Activated CD4-positive, alpha-beta memory T cell treated with anti-CD3 and anti-CD28 coated beads for 36 hours (primary cell): ENCODE measurements around the gene NAA16. TPM values are rescaled to one million over a fixed set of nuclear protein-coding genes. Genes with fewer than 3 reads are reported as not detected.

Source experiments
- CTCF ChIA-PET: fragments of 350-600 bp; sonication (Branson Sonifier 250); formaldehyde crosslinking; loops from one replicate; lab custom pipeline; 2021; ENCODE audit warnings: antibody characterized with exemption, inconsistent platforms; lab: Charles Lee
- POLR2A ChIA-PET: fragments of 350-600 bp; sonication (Branson Sonifier 250); formaldehyde crosslinking; loops from one replicate; lab custom pipeline; 2021; ENCODE audit warnings: antibody characterized with exemption; lab: Charles Lee
- DNase-seq: peaks from one replicate; pipeline ENCODE4 v3.0.0-alpha.2; 2020
- H3K27ac Mint-ChIP-seq: one replicate; pipeline ENCODE4 v1.8.0; 2021; ENCODE audit warnings: mixed read lengths
- H3K27me3 Mint-ChIP-seq: one replicate; pipeline ENCODE4 v1.8.0; 2021; ENCODE audit warnings: mixed read lengths
- H3K36me3 Mint-ChIP-seq: one replicate; pipeline ENCODE4 v1.8.0; 2021; ENCODE audit warnings: mixed read lengths
- H3K4me1 Mint-ChIP-seq: one replicate; pipeline ENCODE4 v1.8.0; 2021; ENCODE audit warnings: low read depth, mixed read lengths
- H3K4me3 Mint-ChIP-seq: one replicate; pipeline ENCODE4 v1.8.0; 2021; ENCODE audit warnings: mild to moderate bottlenecking, mixed read lengths
- H3K9me3 Mint-ChIP-seq: one replicate; pipeline ENCODE4 v1.8.0; 2021; ENCODE audit warnings: mixed read lengths
- intact Hi-C: fragments of 100-400 bp; cut with micrococcal nuclease; formaldehyde crosslinking; loops from one replicate; pipeline ENCODE4 v1.15.1; 2023
- total RNA-seq, 2 experiments: library from RNA; stranded (reverse); gene quantifications; one replicate each; pipeline ENCODE4 v1.2.3, GENCODE V29; 2021

The NAA16 gene
- total RNA-seq, 2 experiments from 2014 or later, result 19.2 to 23.2 TPM

GRCh38 chr13:41398494-41399170, 87.6 kb downstream of the NAA16 start:
- intact Hi-C loops, result no loop called here
- Mint-ChIP-seq H3K9me3 (no peaks in the 10 kb centered on the region), H3K27me3 (no peaks in the 10 kb centered on the region), H3K36me3 (no peaks in the 10 kb centered on the region), H3K4me1 (no peaks in the 10 kb centered on the region), H3K4me3 (peak overlapping the region; percentile 45), H3K27ac (peak overlapping the region; percentile 59)
- peak; percentile 25 for DNase-seq
- ChIA-PET POLR2A (no interaction called here), CTCF (interaction anchor here (0.8 to 1.0 kb wide), 2 partner anchors 12 to 269 kb away, joined by 3 to 4 read pairs; no protein-coding TSS in a partner anchor)

- Mint-ChIP-seq H3K4me3 (no peak overlapping the region), H3K36me3 (no peaks in the 10 kb centered on the region), H3K9me3 (no peaks in the 10 kb centered on the region), H3K27ac (no peak overlapping the region), H3K27me3 (no peaks in the 10 kb centered on the region), H3K4me1 (no peaks in the 10 kb centered on the region)
- intact Hi-C loops, result no loop called here
- no peak for DNase-seq
- CTCF ChIA-PET, result no interaction called here
- POLR2A ChIA-PET, result no interaction called here
Observed at GRCh38 chr13:41401366-41401765, 90.3 kb downstream of the NAA16 start.

GRCh38 chr13:41402691-41403511, 91.8 kb downstream of the NAA16 start:
- no peak for DNase-seq
- POLR2A ChIA-PET, result no interaction called here
- Mint-ChIP-seq H3K4me1 (no peaks in the 10 kb centered on the region), H3K27ac (no peak overlapping the region), H3K9me3 (no peaks in the 10 kb centered on the region), H3K36me3 (no peaks in the 10 kb centered on the region), H3K4me3 (no peak overlapping the region), H3K27me3 (no peaks in the 10 kb centered on the region)
- CTCF ChIA-PET, result interaction anchor here (0.6 to 1.2 kb wide), 4 partner anchors 9 to 152 kb away, joined by 3 read pairs; no protein-coding TSS in a partner anchor
- intact Hi-C loops, result loop anchor here (1.0 to 2.0 kb wide), 2 partner anchors 24 to 52 kb away; no protein-coding TSS in a partner anchor

GRCh38 chr13:41403983-41404382, 92.9 kb downstream of the NAA16 start:
- no peaks in the 10 kb centered on the region for H3K9me3 Mint-ChIP-seq
- H3K36me3 Mint-ChIP-seq, result no peaks in the 10 kb centered on the region
- ChIA-PET CTCF (no interaction called here), POLR2A (no interaction called here)
- H3K27ac Mint-ChIP-seq, result no peak overlapping the region
- no peaks in the 10 kb centered on the region for H3K27me3 Mint-ChIP-seq
- H3K4me3 Mint-ChIP-seq, result no peak overlapping the region
- intact Hi-C loops, result loop anchor here (2.0 kb wide), 1 partner anchor 51 kb away; no protein-coding TSS in a partner anchor
- no peak for DNase-seq
- H3K4me1 Mint-ChIP-seq, result no peaks in the 10 kb centered on the region

- CTCF ChIA-PET, result no interaction called here
- POLR2A ChIA-PET, result no interaction called here
- Mint-ChIP-seq H3K4me1 (no peaks in the 10 kb centered on the region), H3K36me3 (no peaks in the 10 kb centered on the region), H3K9me3 (no peaks in the 10 kb centered on the region), H3K27ac (no peak overlapping the region), H3K4me3 (no peak overlapping the region), H3K27me3 (no peaks in the 10 kb centered on the region)
- no peak for DNase-seq
- intact Hi-C loops, result no loop called here
Observed at GRCh38 chr13:41405367-41405766, 94.3 kb downstream of the NAA16 start.

GRCh38 chr13:41407380-41407779, 96.3 kb downstream of the NAA16 start:
- CTCF ChIA-PET, result no interaction called here
- POLR2A ChIA-PET, result no interaction called here
- no peak overlapping the region for H3K4me3 Mint-ChIP-seq

GRCh38 chr13:41408121-41408520, 97.1 kb downstream of the NAA16 start:
- H3K4me3 Mint-ChIP-seq, result no peak overlapping the region
- H3K36me3 Mint-ChIP-seq, result no peaks in the 10 kb centered on the region
- ChIA-PET POLR2A (no interaction called here), CTCF (no interaction called here)
- intact Hi-C loops, result no loop called here
- no peak overlapping the region for H3K27ac Mint-ChIP-seq
- no peaks in the 10 kb centered on the region for H3K4me1 Mint-ChIP-seq
- no peak for DNase-seq
- H3K9me3 Mint-ChIP-seq, result no peaks in the 10 kb centered on the region
- H3K27me3 Mint-ChIP-seq, result no peaks in the 10 kb centered on the region

More at GRCh38 chr13:41407380-41407779, 96.3 kb downstream of the NAA16 start:
- no peak overlapping the region for H3K27ac Mint-ChIP-seq
- H3K4me1 Mint-ChIP-seq, result no peaks in the 10 kb centered on the region
- intact Hi-C loops, result no loop called here
- H3K27me3 Mint-ChIP-seq, result no peaks in the 10 kb centered on the region
- DNase-seq, result no peak
- no peaks in the 10 kb centered on the region for H3K36me3 Mint-ChIP-seq
- no peaks in the 10 kb centered on the region for H3K9me3 Mint-ChIP-seq

GRCh38 chr13:41408746-41409145, 97.7 kb downstream of the NAA16 start:
- POLR2A ChIA-PET, result no interaction called here
- Mint-ChIP-seq H3K27ac (no peak overlapping the region), H3K4me1 (no peaks in the 10 kb centered on the region), H3K9me3 (no peaks in the 10 kb centered on the region), H3K36me3 (no peaks in the 10 kb centered on the region), H3K27me3 (no peaks in the 10 kb centered on the region), H3K4me3 (no peak overlapping the region)
- DNase-seq, result no peak
- CTCF ChIA-PET, result interaction anchor here (0.8 to 0.9 kb wide), 2 partner anchors 24 to 244 kb away, joined by 3 to 5 read pairs; no protein-coding TSS in a partner anchor
- intact Hi-C loops, result no loop called here

- POLR2A ChIA-PET, result no interaction called here
- CTCF ChIA-PET, result interaction anchor here (0.8 to 0.9 kb wide), 2 partner anchors 25 to 243 kb away, joined by 3 to 5 read pairs; no protein-coding TSS in a partner anchor
- Mint-ChIP-seq H3K4me1 (no peaks in the 10 kb centered on the region), H3K27me3 (no peaks in the 10 kb centered on the region), H3K27ac (no peak overlapping the region), H3K9me3 (no peaks in the 10 kb centered on the region), H3K4me3 (no peak overlapping the region), H3K36me3 (no peaks in the 10 kb centered on the region)
- intact Hi-C loops, result loop anchor here (2.0 to 5.0 kb wide), 2 partner anchors 243 to 701 kb away; no protein-coding TSS in a partner anchor
- no peak for DNase-seq
Observed at GRCh38 chr13:41409611-41410010, 98.5 kb downstream of the NAA16 start.

GRCh38 chr13:41411060-41411459, 100.0 kb downstream of the NAA16 start:
- CTCF ChIA-PET, result interaction anchor here (0.6 to 2.1 kb wide), 6 partner anchors 28 to 242 kb away, joined by 3 to 10 read pairs (median 3); partner anchors contain the start of gene RGCC
- POLR2A ChIA-PET, result no interaction called here
- H3K36me3 Mint-ChIP-seq, result no peaks in the 10 kb centered on the region
- no peaks in the 10 kb centered on the region for H3K9me3 Mint-ChIP-seq
- no peaks in the 10 kb centered on the region for H3K4me1 Mint-ChIP-seq
- H3K27ac Mint-ChIP-seq, result no peak overlapping the region
- no peaks in the 10 kb centered on the region for H3K27me3 Mint-ChIP-seq
- DNase-seq, result no peak
- no peak overlapping the region for H3K4me3 Mint-ChIP-seq
- intact Hi-C loops, result loop anchor here (1.0 to 5.0 kb wide), 3 partner anchors 143 to 700 kb away; no protein-coding TSS in a partner anchor

GRCh38 chr13:41411522-41411921, 100.5 kb downstream of the NAA16 start:
- DNase-seq, result peak; percentile 36
- intact Hi-C loops, result loop anchor here (1.0 to 5.0 kb wide), 3 partner anchors 143 to 699 kb away; no protein-coding TSS in a partner anchor
- POLR2A ChIA-PET, result no interaction called here
- H3K9me3 Mint-ChIP-seq, result no peaks in the 10 kb centered on the region
- H3K4me3 Mint-ChIP-seq, result no peak overlapping the region
- CTCF ChIA-PET, result interaction anchor here (0.7 to 2.1 kb wide), 6 partner anchors 9 to 241 kb away, joined by 3 to 10 read pairs (median 3); partner anchors contain the start of gene RGCC
- H3K27me3 Mint-ChIP-seq, result no peaks in the 10 kb centered on the region
- no peaks in the 10 kb centered on the region for H3K4me1 Mint-ChIP-seq
- H3K36me3 Mint-ChIP-seq, result no peaks in the 10 kb centered on the region
- no peak overlapping the region for H3K27ac Mint-ChIP-seq

- Mint-ChIP-seq H3K4me1 (no peaks in the 10 kb centered on the region), H3K27me3 (no peaks in the 10 kb centered on the region), H3K36me3 (no peaks in the 10 kb centered on the region), H3K9me3 (no peaks in the 10 kb centered on the region), H3K27ac (no peak overlapping the region), H3K4me3 (no peak overlapping the region)
- DNase-seq, result no peak
- intact Hi-C loops, result loop anchor here (5.0 kb wide), 1 partner anchor 238 kb away; no protein-coding TSS in a partner anchor
- ChIA-PET POLR2A (no interaction called here), CTCF (interaction anchor here (1.8 kb wide), 1 partner anchor 239 kb away, joined by 4 read pairs; no protein-coding TSS in a partner anchor)
Observed at GRCh38 chr13:41413872-41414271, 102.8 kb downstream of the NAA16 start.
